ENCODE results near the gene MED29.

MED29 gene

GRCh38 chr19:39435499-39436349 is 44.5 kb downstream of the MED29 start, which contains the start of gene RPS16:
Gene RPS16, minus strand, starts transcription at chr19:39435949. Its CDS starts 54 bp downstream, at chr19:39435895.
- DNase-seq, result peak; percentile 99
- Mint-ChIP-seq H3K36me3 (ENCODE audit: low read depth) (peaks cover 32% of the 10 kb centered on the region), H3K27ac (peak within 1 kb of the TSS; percentile 99), H3K27me3 (ENCODE audit: low read depth, poor library complexity) (peaks cover 8% of the 10 kb centered on the region), H3K4me3 (peak within 1 kb of the TSS; percentile 99), H3K4me1 (peaks cover 55% of the 10 kb centered on the region), H3K9me3 (no peaks in the 10 kb centered on the region)
- TF ChIP-seq CTCF (IDR thresholded peaks at IDR 0.05), result no peak

GRCh38 chr19:39436350-39436716 is 45.2 kb downstream of the MED29 start:
- Mint-ChIP-seq H3K4me1 (peaks cover 51% of the 10 kb centered on the region), H3K9me3 (no peaks in the 10 kb centered on the region), H3K36me3 (ENCODE audit: low read depth) (peaks cover 32% of the 10 kb centered on the region), H3K27me3 (ENCODE audit: low read depth, poor library complexity) (peaks cover 13% of the 10 kb centered on the region), H3K27ac (peak overlapping the region; percentile 97), H3K4me3 (peak overlapping the region; percentile 99)
- no peak for DNase-seq
- TF ChIP-seq CTCF (IDR thresholded peaks at IDR 0.05), result no peak

GRCh38 chr19:39438270-39438934 is 47.2 kb downstream of the MED29 start:
- no peaks in the 10 kb centered on the region for H3K9me3 Mint-ChIP-seq
- H3K27me3 Mint-ChIP-seq (ENCODE audit: low read depth, poor library complexity), result peaks cover 11% of the 10 kb centered on the region
- no peak overlapping the region for H3K27ac Mint-ChIP-seq
- TF ChIP-seq CTCF (IDR thresholded peaks at IDR 0.05), result no peak
- H3K4me1 Mint-ChIP-seq, result peaks cover 51% of the 10 kb centered on the region
- H3K4me3 Mint-ChIP-seq, result no peak overlapping the region
- no peak for DNase-seq
- peaks cover 20% of the 10 kb centered on the region for H3K36me3 Mint-ChIP-seq (ENCODE audit: low read depth)

GRCh38 chr19:39444598-39445195 is 53.5 kb downstream of the MED29 start:
- Mint-ChIP-seq H3K4me1 (peaks cover 49% of the 10 kb centered on the region), H3K9me3 (no peaks in the 10 kb centered on the region), H3K27ac (peak overlapping the region; percentile 99), H3K27me3 (ENCODE audit: low read depth, poor library complexity) (peaks cover 5% of the 10 kb centered on the region), H3K4me3 (peak overlapping the region; percentile 95), H3K36me3 (ENCODE audit: low read depth) (peaks cover 28% of the 10 kb centered on the region)
- no peak for TF ChIP-seq CTCF (IDR thresholded peaks at IDR 0.05)
- DNase-seq, result no peak

- peak within 1 kb of the TSS; percentile 95 for H3K4me3 Mint-ChIP-seq
- peak within 1 kb of the TSS; percentile 99 for H3K27ac Mint-ChIP-seq
These were observed 54.3 kb downstream of the MED29 start, which contains the start of gene SUPT5H for GRCh38 chr19:39445196-39446111. Gene SUPT5H, plus strand, starts transcription at chr19:39445582. Its CDS starts 309 bp downstream, at chr19:39445891.

More at GRCh38 chr19:39445196-39446111, 54.3 kb downstream of the MED29 start, which contains the start of gene SUPT5H:
- Mint-ChIP-seq H3K9me3 (no peaks in the 10 kb centered on the region), H3K36me3 (ENCODE audit: low read depth) (peaks cover 29% of the 10 kb centered on the region), H3K27me3 (ENCODE audit: low read depth, poor library complexity) (peaks cover 5% of the 10 kb centered on the region), H3K4me1 (peaks cover 46% of the 10 kb centered on the region)
- DNase-seq, result peak; percentile 93
- TF ChIP-seq CTCF (IDR thresholded peaks at IDR 0.05), result no peak

All from nephron progenitor cell (in vitro differentiated cells).